Coronary artery (tissue), 2 donors: ENCODE measurements around the gene MSI2.

ENCODE experiments used
- DNase-seq: peaks from one replicate; pipeline ENCODE4 v3.0.0-alpha.2; 2017; ENCODE audit warnings: low spot score
- H3K27ac ChIP-seq, 2 donors: fragments of 200-600 bp; sonication (generic); one replicate each; pipeline ENCODE4 v1.5.1; 2016 to 2019
- H3K4me3 ChIP-seq: fragments of 200-600 bp; sonication (generic); 2 replicates; pipeline ENCODE4 v1.5.1; 2016; ENCODE audit warnings: mild to moderate bottlenecking, moderate library complexity
- CTCF ChIP-seq: fragments of 200-600 bp; sonication (generic); IDR thresholded peaks from one replicate; pipeline ENCODE4 v1.5.1; 2019; ENCODE audit warnings: antibody characterized with exemption

Gene MSI2

GRCh38 chr17:57561072-57561861 is 304.9 kb downstream of the MSI2 start:
- no peak for TF ChIP-seq CTCF
- DNase-seq, result no peak

GRCh38 chr17:57562184-57562698 is 305.9 kb downstream of the MSI2 start:
- H3K27ac ChIP-seq, result peak overlapping the region; percentile 36 to 47
- H3K4me3 ChIP-seq, result no peak overlapping the region
- TF ChIP-seq CTCF, result no peak
- no peak for DNase-seq

More at GRCh38 chr17:57561072-57561861, 304.9 kb downstream of the MSI2 start:
- H3K4me3 ChIP-seq, result no peak overlapping the region
- no peak overlapping the region for H3K27ac ChIP-seq

DNA sequence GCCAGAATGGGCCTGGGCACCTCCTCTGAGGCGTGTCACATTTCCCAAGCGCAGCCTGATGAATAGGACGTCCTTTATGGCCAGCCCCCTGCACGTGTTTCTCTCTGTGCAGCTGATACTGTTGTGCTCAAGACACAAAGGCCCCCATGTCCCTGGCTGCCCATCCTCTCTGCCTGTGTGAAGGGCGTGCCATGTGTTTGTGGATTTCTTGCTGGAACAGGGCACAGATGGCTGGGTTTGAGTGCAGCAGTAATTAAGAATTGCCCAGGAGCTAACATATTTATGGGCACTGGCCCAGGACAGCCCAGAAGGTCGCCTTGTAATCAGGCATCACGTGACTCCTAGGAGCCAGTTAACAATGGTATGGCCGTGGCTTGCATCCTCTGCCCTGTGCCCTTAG is 307.6 kb downstream of the MSI2 start:
- DNase-seq, result no peak
- no peak for TF ChIP-seq CTCF
- Histone ChIP-seq H3K4me3 (no peak overlapping the region), H3K27ac (no peak overlapping the region)

DNA sequence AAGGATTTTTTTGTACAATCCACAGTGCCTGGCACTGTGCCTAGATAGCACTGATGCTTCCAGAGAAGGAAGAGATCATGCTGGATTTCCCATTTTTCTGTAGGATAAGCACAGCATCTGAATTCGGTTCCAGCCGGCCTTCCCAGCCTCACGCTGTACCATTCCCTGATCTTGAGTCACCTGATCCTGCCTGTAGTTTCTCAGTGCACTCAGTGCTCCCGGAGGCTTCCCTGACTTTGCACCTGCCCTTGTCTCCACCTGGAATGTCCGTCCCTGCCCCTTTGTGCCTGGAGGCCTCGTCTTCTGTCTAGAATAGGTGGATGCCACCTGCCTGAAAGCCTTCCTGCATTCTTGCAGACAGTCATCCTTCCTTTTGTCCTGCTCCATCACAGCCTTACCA is 308.9 kb downstream of the MSI2 start:
- no peak for DNase-seq
- no peak overlapping the region for H3K4me3 ChIP-seq
- no peak for TF ChIP-seq CTCF
- no peak overlapping the region for H3K27ac ChIP-seq

DNA sequence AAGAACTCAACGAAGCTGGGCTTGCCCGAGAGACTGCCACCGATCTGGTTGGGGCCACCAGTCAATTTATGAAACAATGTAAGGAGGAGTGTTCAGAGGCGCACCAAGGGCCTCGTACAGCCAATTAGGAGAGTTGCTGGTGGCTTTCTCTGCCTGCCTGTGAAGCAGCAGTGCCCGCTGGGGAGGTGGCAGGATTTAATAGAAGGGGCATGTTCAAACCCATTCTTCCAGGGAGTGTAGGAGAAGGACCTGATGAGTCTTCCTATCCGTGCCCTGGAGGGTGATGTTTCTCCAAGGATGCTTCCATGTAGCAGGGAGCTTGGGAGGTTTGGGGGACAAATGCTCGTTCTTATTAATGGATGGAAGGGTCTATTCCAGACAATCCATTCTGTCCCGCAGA is 310.4 kb downstream of the MSI2 start:
- no peak for TF ChIP-seq CTCF
- DNase-seq, result no peak
- Histone ChIP-seq H3K4me3 (no peak overlapping the region), H3K27ac (no peak overlapping the region)

DNA sequence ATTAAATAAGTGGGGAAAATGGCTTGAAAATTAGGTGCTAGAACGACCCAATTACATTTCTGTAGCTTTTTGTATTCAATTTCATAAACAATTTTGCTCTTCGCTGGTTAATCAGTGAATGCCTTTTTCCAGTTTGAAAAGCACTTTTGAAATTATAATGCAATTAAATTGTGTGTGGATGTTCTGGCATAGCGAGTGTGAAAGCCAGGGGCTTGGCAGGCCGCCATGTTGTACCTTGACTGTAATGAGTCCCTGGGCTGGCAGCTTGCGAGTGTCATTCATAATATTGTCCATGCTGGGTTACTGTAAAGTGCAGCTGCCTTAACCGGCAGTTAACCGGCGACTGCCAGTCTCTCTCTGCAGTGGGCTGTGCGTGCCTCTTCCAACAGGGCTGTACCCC is 310.9 kb downstream of the MSI2 start:
- no peak for DNase-seq
- TF ChIP-seq CTCF, result no peak
- H3K4me3 ChIP-seq, result no peak overlapping the region
- H3K27ac ChIP-seq, result no peak overlapping the region

- TF ChIP-seq CTCF, result no peak
- H3K27ac ChIP-seq, result no peak overlapping the region
- H3K4me3 ChIP-seq, result no peak overlapping the region
- DNase-seq, result no peak
These were observed 312.0 kb downstream of the MSI2 start for GRCh38 chr17:57568340-57568739.
